Activated CD8-positive, alpha-beta memory T cell treated with anti-CD3 and anti-CD28 coated beads for 24 hours (primary cell): Measurements from ENCODE around the gene KIF14.

Experiments
- DNase-seq: peaks from one replicate; pipeline ENCODE4 v3.0.0-alpha.2; 2020

KIF14 gene

DNA sequence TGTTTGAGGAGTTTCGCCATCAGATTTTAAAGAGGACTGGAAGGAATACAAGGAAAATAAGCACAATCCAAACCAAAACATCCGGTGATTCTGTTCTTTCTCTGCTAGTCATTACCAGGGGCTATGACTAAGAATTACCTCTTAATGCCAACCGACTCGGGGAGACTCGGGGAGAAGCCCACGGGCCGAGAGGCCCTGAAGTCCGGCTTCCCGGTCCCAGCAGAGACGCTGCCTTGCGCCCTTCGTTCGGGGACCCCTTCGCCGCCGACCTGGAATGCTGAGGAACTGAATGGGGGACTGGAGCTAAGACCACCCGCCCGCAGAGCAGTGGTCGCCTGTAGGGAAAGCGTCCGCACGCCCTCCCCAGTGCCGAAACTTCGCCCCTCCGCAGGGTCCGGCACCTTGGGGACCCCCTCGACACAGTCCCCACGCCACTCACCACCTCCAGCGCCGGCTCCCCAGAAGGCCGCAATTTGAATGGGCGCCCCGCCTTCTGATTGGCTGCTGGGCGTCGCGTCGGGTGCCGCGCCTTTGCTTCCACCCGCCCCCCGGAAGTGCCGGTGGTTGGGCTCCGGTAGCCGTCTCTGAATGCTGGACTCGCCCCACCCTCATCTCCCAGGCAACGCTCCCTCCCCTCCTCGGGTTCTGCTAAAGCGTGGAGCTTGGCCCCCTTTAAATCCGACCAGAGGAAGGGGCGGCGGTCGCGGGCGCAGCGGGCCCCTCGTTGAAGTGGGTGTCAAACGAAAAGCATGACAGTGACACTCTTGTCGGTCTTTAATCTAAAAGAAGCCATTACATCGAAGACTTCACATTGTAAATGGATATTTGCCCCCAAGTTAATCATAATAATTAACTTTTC is at the start of gene KIF14:
Gene KIF14, minus strand, starts transcription at position 479 of the 859 bp plus-strand sequence. CDS start 2,028 bp downstream, outside the sequence.
- DNase-seq, result peak; percentile 93

DNA sequence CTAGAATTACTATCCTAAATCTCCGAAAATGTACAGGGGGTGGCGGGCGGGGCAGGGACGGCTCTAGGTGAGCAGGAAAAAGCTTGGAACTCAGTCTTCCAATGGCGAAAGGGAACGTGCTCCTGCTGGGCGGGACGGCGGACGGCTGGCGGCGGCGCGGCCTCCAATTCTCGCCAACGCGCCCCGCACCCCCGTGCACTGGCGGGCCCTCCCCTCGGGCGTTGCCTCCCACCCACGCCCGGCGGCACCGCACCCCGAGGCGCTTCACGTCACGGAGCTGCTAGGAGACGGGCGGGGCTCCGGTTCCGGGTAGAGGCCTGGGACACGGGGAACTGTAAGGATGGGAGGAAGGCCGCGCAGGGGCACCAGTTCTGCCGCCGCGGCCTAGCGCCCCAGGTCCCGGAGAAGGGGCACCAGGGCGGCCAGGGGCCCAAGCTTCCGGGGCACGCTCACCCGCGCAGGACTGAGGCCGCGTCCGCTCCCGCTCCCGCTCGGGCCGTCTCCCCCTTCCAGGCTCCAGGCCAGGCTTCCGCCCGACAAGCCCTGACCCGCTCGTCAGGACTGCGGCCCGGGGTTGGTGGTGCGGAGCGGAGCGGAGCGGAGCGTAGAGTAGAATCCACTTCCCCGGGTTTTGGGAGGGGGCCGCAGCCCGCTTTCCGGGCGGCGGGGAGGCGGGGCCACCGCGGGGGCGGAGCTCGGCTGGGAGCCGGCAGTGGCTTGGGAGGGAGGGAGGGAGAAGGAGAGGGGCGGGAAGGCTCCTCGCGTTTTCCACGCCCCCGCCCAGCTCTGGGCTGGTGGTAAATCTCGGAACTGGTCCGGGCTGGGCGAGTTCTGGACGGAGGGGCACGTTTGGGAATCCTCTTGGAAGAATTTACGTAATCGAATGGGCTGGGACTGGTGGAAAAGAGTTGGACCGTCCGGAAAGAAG is 49.0 kb upstream of the KIF14 start, which contains the start of gene DDX59:
Gene DDX59, minus strand, starts transcription at position 594 of the 928 bp plus-strand sequence. CDS start 3,167 bp downstream, outside the sequence.
- DNase-seq, result peak; percentile 95

- no peak for DNase-seq
These were observed 48.2 kb upstream of the KIF14 start for GRCh38 chr1:200668514-200669313.

DNA sequence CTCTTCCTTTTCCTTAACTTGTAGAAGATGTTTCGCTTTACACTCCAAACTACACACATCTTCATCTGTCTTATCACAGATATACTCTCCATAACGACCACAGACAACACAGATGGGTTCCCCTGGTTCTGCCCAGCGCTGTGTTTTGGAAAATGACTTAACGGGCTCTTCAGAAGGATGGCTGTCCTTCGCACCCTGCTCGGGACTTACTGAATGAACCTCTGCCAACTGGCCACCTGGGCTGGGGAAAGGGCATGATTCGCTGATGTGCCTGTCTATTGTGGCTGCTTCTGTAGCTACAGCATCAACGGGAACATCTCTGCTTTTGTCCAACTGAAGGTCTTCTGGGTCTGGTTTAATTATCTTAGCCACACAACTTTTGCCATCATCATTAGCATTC is 45.8 kb upstream of the KIF14 start:
- DNase-seq, result no peak

GRCh38 chr1:200665861-200666260 is 45.3 kb upstream of the KIF14 start:
- no peak for DNase-seq

- DNase-seq, result no peak
These were observed 40.2 kb upstream of the KIF14 start for GRCh38 chr1:200660719-200661118.

GRCh38 chr1:200659269-200659668 is 38.7 kb upstream of the KIF14 start:
- DNase-seq, result no peak

DNA sequence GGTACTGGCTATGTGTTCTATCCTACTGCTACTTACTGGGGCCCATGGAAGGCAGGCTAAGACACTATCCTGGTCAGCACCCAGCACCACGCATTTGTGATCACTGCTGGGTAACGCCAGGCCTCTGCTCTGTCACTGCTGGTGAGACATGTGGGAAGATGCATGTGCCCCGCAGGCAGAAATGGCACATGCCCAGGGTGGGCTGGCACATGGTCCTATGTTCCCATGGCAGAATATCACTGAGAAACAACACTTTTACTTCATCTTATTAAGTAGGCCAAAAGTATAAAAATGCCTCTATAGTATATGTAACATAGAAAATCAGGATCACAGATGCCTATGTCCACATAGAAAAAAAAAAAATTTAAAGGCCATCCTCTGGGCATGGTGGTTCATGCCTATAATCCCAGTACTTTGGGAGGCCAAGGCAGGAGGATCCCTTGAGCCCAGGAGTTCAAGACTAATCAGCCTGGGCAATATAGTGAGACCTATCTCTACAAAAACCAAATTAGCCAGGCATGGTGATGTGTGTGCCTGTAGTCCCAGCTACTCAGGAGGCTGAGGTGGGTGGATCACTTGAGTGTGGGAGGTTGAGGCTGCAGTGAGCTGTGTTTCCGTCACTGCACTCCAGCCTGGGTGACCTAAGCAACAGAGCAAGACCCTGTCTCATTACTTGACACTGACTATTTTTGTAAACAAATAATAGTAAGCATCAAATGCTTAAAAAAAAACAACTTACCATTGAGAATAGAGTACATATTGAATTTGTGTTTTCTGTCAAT is 37.7 kb upstream of the KIF14 start:
- no peak for DNase-seq

DNA sequence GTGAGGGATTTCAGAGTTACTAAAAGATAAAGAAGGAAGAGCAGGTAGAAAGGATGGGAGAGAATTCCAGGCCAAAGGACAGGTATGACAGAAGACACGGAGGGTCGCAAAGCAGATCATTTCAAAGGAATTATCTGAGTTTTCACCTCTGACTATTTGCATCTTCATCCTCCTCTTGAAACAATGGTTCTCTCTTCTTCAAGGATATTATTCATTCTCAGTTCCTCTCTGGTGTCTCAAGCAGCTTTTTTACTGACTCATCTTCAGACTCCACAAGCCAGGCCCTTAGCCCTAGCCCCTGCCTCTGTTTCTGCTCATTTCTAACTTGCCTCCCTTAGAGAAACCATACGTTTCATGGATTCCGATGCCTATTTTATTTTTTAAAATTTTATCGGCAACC is 34.1 kb upstream of the KIF14 start:
- no peak for DNase-seq

- no peak for DNase-seq
These were observed 32.5 kb upstream of the KIF14 start for GRCh38 chr1:200653022-200653462.

DNA sequence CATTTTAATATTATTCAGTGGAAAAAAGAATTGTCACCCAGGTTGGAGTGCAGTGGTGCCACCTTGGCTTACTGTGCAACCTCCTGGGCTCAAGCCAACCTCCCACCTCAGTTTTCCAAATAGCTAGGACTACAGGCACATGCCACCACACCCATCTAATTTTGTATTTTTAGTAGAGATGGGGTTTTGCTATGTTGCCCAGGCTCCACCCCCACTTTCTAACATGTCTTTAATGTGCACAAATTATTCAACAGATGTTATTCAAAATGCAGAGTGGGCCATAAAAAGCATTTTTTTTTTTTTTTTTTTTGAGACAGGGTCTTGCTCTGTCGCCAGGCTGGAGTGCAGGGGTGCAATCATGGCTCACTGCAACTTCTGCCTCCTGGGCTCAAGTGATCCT is 31.8 kb upstream of the KIF14 start:
- DNase-seq, result no peak

- no peak for DNase-seq
These were observed 26.0 kb upstream of the KIF14 start for GRCh38 chr1:200646515-200646914.

DNA sequence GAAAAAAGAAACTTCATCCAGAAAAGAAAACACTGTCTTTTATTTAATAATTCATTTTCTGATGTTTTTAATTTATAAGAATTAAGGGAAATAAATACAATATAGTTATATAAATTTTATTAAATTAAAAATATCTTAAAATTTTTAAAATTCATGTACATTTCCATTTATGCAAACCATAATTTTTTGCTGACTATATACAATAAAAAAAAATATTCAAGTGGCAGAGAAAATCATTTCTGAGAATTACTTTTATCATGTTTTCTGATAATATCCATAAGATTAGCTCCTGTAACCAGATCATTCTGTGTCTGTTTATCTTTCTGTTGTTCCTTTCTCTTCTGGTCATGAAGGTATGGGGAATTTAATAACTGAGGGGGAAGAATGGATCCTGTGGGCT is 23.5 kb upstream of the KIF14 start:
- no peak for DNase-seq

GRCh38 chr1:200642481-200642880 is 21.9 kb upstream of the KIF14 start:
- no peak for DNase-seq

GRCh38 chr1:200640963-200641401 is 20.4 kb upstream of the KIF14 start:
- DNase-seq, result no peak

DNA sequence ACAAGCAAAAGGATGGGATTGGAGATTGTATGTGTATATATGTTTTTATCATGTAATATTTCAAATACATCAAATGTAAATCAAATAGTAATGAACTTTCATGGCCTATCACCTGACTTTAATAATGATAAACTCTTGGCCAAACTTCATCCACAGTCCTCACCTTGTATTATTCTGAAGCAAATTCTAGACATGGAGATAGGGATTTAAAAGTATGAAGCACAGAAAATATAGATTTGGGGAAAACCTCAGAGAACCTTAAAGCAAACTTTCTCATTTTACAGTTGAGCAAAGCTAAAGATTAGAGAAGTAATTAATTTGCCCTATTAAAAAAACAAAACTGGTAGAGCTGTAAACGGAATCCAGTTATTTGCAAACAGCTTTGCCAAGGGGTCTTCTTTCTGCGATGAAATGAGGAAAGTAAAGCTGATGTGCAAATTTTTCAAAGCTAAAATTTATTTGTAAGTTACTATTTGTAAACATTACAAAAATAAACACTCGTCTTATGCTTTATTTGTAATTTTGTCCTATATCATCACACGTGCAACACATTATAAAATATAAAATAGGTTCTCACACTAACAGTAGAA is 19.9 kb upstream of the KIF14 start:
- no peak for DNase-seq

DNA sequence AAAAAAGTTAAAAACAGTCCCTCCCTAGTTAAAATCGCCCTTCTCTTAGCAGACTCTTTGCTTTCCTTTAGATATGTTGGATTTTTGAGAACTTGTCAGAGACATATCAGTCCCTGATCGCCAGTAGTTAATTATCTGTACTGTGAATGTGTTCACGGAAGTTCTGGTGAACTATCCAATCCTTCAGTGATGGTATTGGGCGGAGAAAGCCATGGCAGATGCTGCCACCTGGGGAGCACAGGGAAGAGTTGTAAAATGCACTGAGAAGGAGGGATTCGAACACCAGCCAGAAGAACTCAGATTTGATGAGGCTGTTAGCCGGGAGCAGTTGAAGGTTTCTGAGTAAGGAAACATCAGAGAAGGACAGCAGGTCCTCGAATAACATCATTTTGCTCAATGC is 17.5 kb upstream of the KIF14 start:
- DNase-seq, result no peak

- no peak for DNase-seq
These were observed 16.1 kb upstream of the KIF14 start for GRCh38 chr1:200636681-200637080.

GRCh38 chr1:200634261-200635122 is 13.9 kb upstream of the KIF14 start:
- no peak for DNase-seq

DNA sequence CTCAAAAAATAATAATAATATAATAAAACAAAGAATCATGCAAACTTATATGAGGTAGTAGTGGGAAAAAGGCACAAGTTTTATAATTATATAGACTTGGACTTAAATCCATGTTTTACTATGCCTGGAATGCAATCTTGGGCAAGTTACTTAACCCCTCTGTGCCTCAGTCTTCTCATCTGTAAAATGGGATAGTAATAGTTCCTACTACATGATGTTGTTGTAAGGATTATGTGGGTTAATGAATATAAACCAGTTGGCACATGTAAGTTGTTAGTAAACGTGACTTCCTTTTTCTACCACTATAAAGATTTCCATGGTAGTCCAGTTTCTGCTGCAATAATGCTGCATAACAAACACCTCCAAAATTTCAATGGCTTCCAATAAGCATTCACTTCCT is 10.8 kb upstream of the KIF14 start:
- no peak for DNase-seq
